Mesenchymal stem cell (in vitro differentiated cells and primary cell): ENCODE measurements around the gene PRKAG2.
A peak's percentile ranks its signal among the peaks of the same experiment; 100 is the strongest.

ENCODE experiments used
- DNase-seq: peaks from one replicate; pipeline ENCODE4 v3.0.0-alpha.2; 2013
- H2AFZ ChIP-seq: one replicate; pipeline ENCODE4 v1.6.1; 2013; ENCODE audit warnings: low read depth, mild to moderate bottlenecking, control low read depth, inconsistent platforms, low read length, moderate library complexity
- H2AK5ac ChIP-seq: 2 replicates; pipeline ENCODE4 v1.6.1; 2013; ENCODE audit warnings: low read length, moderate library complexity, mild to moderate bottlenecking, inconsistent platforms; ENCODE audit not compliant: severe bottlenecking
- H2BK120ac ChIP-seq: one replicate; pipeline ENCODE4 v1.6.1; 2013; ENCODE audit warnings: low read depth, mild to moderate bottlenecking, inconsistent platforms, low read length, moderate library complexity
- H2BK12ac ChIP-seq, 2 experiments: one replicate each; pipeline ENCODE4 v1.6.1; 2013; ENCODE audit warnings: inconsistent platforms in 2 of 2, low read length in 2 of 2, mild to moderate bottlenecking in 2 of 2, moderate library complexity in 2 of 2, control low read depth in 1 of 2
- H2BK15ac ChIP-seq: one replicate; pipeline ENCODE4 v1.6.1; 2013; ENCODE audit warnings: mild to moderate bottlenecking, low read depth, inconsistent platforms; ENCODE audit not compliant: poor library complexity, severe bottlenecking
- H2BK5ac ChIP-seq: 2 replicates; pipeline ENCODE4 v1.6.1; 2013; ENCODE audit warnings: low read depth, mild to moderate bottlenecking, low read length, control low read depth, inconsistent platforms; ENCODE audit not compliant: poor library complexity, severe bottlenecking
- H3K14ac ChIP-seq, 2 experiments: one replicate each; pipeline ENCODE4 v1.6.1; 2013; ENCODE audit warnings: inconsistent platforms in 2 of 2, low read length in 2 of 2, control low read depth in 1 of 2, mild to moderate bottlenecking in 1 of 2, moderate library complexity in 1 of 2
- H3K18ac ChIP-seq, 2 experiments: one replicate each; pipeline ENCODE4 v1.6.1; 2013; ENCODE audit warnings: inconsistent platforms in 2 of 2, low read length in 2 of 2, control low read depth in 1 of 2, low read depth in 1 of 2, mild to moderate bottlenecking in 1 of 2
- H3K23ac ChIP-seq, 2 experiments: one replicate each; pipeline ENCODE4 v1.6.1; 2013; ENCODE audit warnings: inconsistent platforms in 2 of 2, low read length in 2 of 2, mild to moderate bottlenecking in 2 of 2, moderate library complexity in 2 of 2, control low read depth in 1 of 2
- H3K27ac ChIP-seq: 2 replicates; pipeline ENCODE4 v1.5.1; 2013; ENCODE audit warnings: mild to moderate bottlenecking, moderate library complexity, low read length, control low read depth, inconsistent platforms; ENCODE audit not compliant: poor library complexity, severe bottlenecking
- H3K27me3 ChIP-seq, 2 experiments: 2 replicates each; pipeline versions ENCODE4 v1.6.1 to v1.7.0; 2013; ENCODE audit warnings: low read length in 2 of 2, mild to moderate bottlenecking in 2 of 2, moderate library complexity in 2 of 2, control low read depth in 1 of 2, inconsistent platforms in 1 of 2; ENCODE audit not compliant: control insufficient read depth in 1 of 2, insufficient read depth in 1 of 2
- H3K36me3 ChIP-seq, 2 experiments: 2 replicates each; pipeline versions ENCODE4 v1.6.1 to v1.7.0; 2013; ENCODE audit warnings: low read length in 2 of 2, control low read depth in 1 of 2, inconsistent platforms in 1 of 2, low read depth in 1 of 2, mild to moderate bottlenecking in 1 of 2; ENCODE audit not compliant: insufficient read depth in 2 of 2, control insufficient read depth in 1 of 2
- H3K4ac ChIP-seq, 2 experiments: one replicate each; pipeline ENCODE4 v1.6.1; 2013; ENCODE audit warnings: inconsistent platforms in 2 of 2, low read length in 2 of 2, mild to moderate bottlenecking in 2 of 2, moderate library complexity in 2 of 2, control low read depth in 1 of 2, low read depth in 1 of 2
- H3K4me1 ChIP-seq: 2 replicates; pipeline ENCODE4 v1.6.1; 2013; ENCODE audit warnings: low read depth, low read length, control low read depth; ENCODE audit not compliant: control insufficient read depth, insufficient read depth
- H3K4me2 ChIP-seq: 2 replicates; pipeline ENCODE4 v1.6.1; 2013; ENCODE audit warnings: low read length, mild to moderate bottlenecking, inconsistent platforms; ENCODE audit not compliant: poor library complexity, severe bottlenecking
- H3K4me3 ChIP-seq, 2 experiments: 2 replicates each; pipeline versions ENCODE4 v1.5.1 to v1.7.0; 2013; ENCODE audit warnings: low read length in 2 of 2, mild to moderate bottlenecking in 2 of 2, control low read depth in 1 of 2, low read depth in 1 of 2; ENCODE audit not compliant: insufficient read depth in 1 of 2
- H3K79me1 ChIP-seq: replicated peaks from 2 replicates; pipeline ENCODE4 v1.6.1; 2013; ENCODE audit warnings: mild to moderate bottlenecking, control low read depth, low read length, inconsistent platforms; ENCODE audit not compliant: poor library complexity, severe bottlenecking
- H3K9ac ChIP-seq: 2 replicates; pipeline ENCODE4 v1.7.0; 2013; ENCODE audit warnings: mild to moderate bottlenecking, low read length, moderate library complexity
- H3K9me3 ChIP-seq: 2 replicates; pipeline ENCODE4 v1.7.0; 2013; ENCODE audit warnings: mild to moderate bottlenecking, low read length; ENCODE audit not compliant: control insufficient read depth
- H4K8ac ChIP-seq: one replicate; pipeline ENCODE4 v1.6.1; 2013; ENCODE audit warnings: inconsistent platforms, mild to moderate bottlenecking, low read length, moderate library complexity
- H4K91ac ChIP-seq: one replicate; pipeline ENCODE4 v1.6.1; 2013; ENCODE audit warnings: mild to moderate bottlenecking, low read length, inconsistent platforms
- WGBS: methylation state at CpG from one replicate; pipeline ENCODE4 v1.1.7; 2013; ENCODE audit warnings: mixed read lengths; 5-methylcytosine and 5-hydroxymethylcytosine counted together

PRKAG2 gene

GRCh38 chr7:151891182-151891581, 14.3 kb upstream of the PRKAG2 start:
- Histone ChIP-seq H2AK5ac (no peak overlapping the region), H4K91ac (no peak overlapping the region), H3K27ac (no peak overlapping the region), H2BK120ac (no peak overlapping the region), H3K36me3 (no peaks in the 10 kb centered on the region), H2BK15ac (no peak overlapping the region), H3K18ac (no peak overlapping the region), H3K4me2 (no peak overlapping the region), H4K8ac (no peak overlapping the region), H3K14ac (no peak overlapping the region), H2BK12ac (no peak overlapping the region), H3K9ac (no peak overlapping the region), H3K79me1 (no peaks in the 10 kb centered on the region), H2BK5ac (no peak overlapping the region), H3K4me1 (peaks cover 8% of the 10 kb centered on the region), H3K4me3 (no peak overlapping the region), H3K27me3 (peaks cover 60 to 84% of the 10 kb centered on the region in 2 experiments), H2AFZ (no peak overlapping the region), H3K9me3 (no peaks in the 10 kb centered on the region), H3K4ac (no peak overlapping the region), H3K23ac (no peak overlapping the region)
- 72% methylated on average over 7 of the region's 7 CpGs for WGBS
- DNase-seq = no peak

GRCh38 chr7:151890355-151891004, 13.6 kb upstream of the PRKAG2 start:
- WGBS = 78% methylated on average over 12 of the region's 12 CpGs
- H2BK12ac ChIP-seq = no peak overlapping the region
- no peak overlapping the region for H3K27ac ChIP-seq
- H3K4ac ChIP-seq = no peak overlapping the region
- no peak overlapping the region for H3K4me2 ChIP-seq
- H2AK5ac ChIP-seq = no peak overlapping the region
- peaks cover 67 to 88% of the 10 kb centered on the region in 2 experiments for H3K27me3 ChIP-seq
- DNase-seq = no peak
- no peak overlapping the region for H3K18ac ChIP-seq
- H3K4me1 ChIP-seq = peaks cover 4% of the 10 kb centered on the region
- H3K23ac ChIP-seq = no peak overlapping the region
- no peaks in the 10 kb centered on the region for H3K36me3 ChIP-seq
- peak overlapping the region; percentile 55 for H4K91ac ChIP-seq
- no peaks in the 10 kb centered on the region for H3K79me1 ChIP-seq
- no peak overlapping the region for H2BK5ac ChIP-seq
- H2BK15ac ChIP-seq = no peak overlapping the region
- no peak overlapping the region for H2AFZ ChIP-seq
- H3K9ac ChIP-seq = no peak overlapping the region
- H3K4me3 ChIP-seq = no peak overlapping the region
- H4K8ac ChIP-seq = no peak overlapping the region
- H2BK120ac ChIP-seq = no peak overlapping the region
- no peaks in the 10 kb centered on the region for H3K9me3 ChIP-seq
- H3K14ac ChIP-seq = no peak overlapping the region

GRCh38 chr7:151889406-151890354, 12.8 kb upstream of the PRKAG2 start:
- no peak overlapping the region for H2AK5ac ChIP-seq
- WGBS = 85% methylated on average over 20 of the region's 21 CpGs

More at GRCh38 chr7:151889406-151890354, 12.8 kb upstream of the PRKAG2 start:
- Histone ChIP-seq H2AFZ (no peak overlapping the region), H2BK5ac (no peak overlapping the region), H3K4ac (no peak overlapping the region), H3K4me3 (no peak overlapping the region), H4K8ac (no peak overlapping the region), H3K36me3 (no peaks in the 10 kb centered on the region), H3K9ac (no peak overlapping the region), H3K18ac (no peak overlapping the region), H2BK15ac (no peak overlapping the region), H3K14ac (peak overlapping the region in 1 of 2 experiments; percentile 88), H3K79me1 (no peaks in the 10 kb centered on the region), H2BK120ac (no peak overlapping the region), H2BK12ac (no peak overlapping the region), H3K9me3 (no peaks in the 10 kb centered on the region), H4K91ac (no peak overlapping the region), H3K4me1 (peaks cover 4% of the 10 kb centered on the region), H3K27me3 (peaks cover 75 to 90% of the 10 kb centered on the region in 2 experiments), H3K27ac (no peak overlapping the region), H3K23ac (no peak overlapping the region), H3K4me2 (no peak overlapping the region)
- DNase-seq = no peak
